T1000 (cell line): ENCODE data around the gene HLTF.
A peak's percentile ranks its signal among the peaks of the same experiment; 100 is the strongest.
"Not testable (repeated sequence)": the region's sequence is repeated elsewhere in the genome, so short reads cannot be mapped to it uniquely, and the experiment has no call there.

Source experiments
- DNase-seq: peaks from one replicate; lab custom pipeline; 2025; ENCODE audit warnings: mixed read lengths; lab: John Stamatoyannopoulos, UW

The HLTF gene

GRCh38 chr3:148991219-148992026 is 94.9 kb downstream of the HLTF start, which contains the start of gene GYG1:
Gene GYG1 (plus strand): TSS chr3:148991540. CDS start chr3:148991641, 101 bp downstream.
- DNase-seq, result peak; percentile 53

GRCh38 chr3:148990236-148990635 is 96.1 kb downstream of the HLTF start:
- no peak for DNase-seq

- not testable (repeated sequence) for DNase-seq
Measured at GRCh38 chr3:148987551-148987950, 98.8 kb downstream of the HLTF start.

GRCh38 chr3:148981273-148981672 is 105.1 kb downstream of the HLTF start:
- DNase-seq, result no peak
